Adipocyte (in vitro differentiated cells): Measurements from ENCODE around the gene TMEM219.
A peak's percentile ranks its signal among the peaks of the same experiment; 100 is the strongest.

Experiments
- DNase-seq: peaks from one replicate; pipeline ENCODE4 v3.0.0-alpha.2; 2015; ENCODE audit warnings: low read depth
- H3K27me3 ChIP-seq: replicated peaks from 2 replicates; pipeline ENCODE4 v1.7.0; 2013; ENCODE audit warnings: mild to moderate bottlenecking, low read length, moderate library complexity; ENCODE audit not compliant: control insufficient read depth, insufficient read depth
- H3K36me3 ChIP-seq: 2 replicates; pipeline ENCODE4 v1.7.0; 2013; ENCODE audit warnings: low read length, mild to moderate bottlenecking, moderate library complexity; ENCODE audit not compliant: control insufficient read depth, insufficient read depth, severe bottlenecking
- H3K4me1 ChIP-seq: 2 replicates; pipeline ENCODE4 v1.7.0; 2013; ENCODE audit warnings: mild to moderate bottlenecking, low read length, moderate library complexity; ENCODE audit not compliant: control insufficient read depth, insufficient read depth
- H3K4me3 ChIP-seq: 2 replicates; pipeline ENCODE4 v1.7.0; 2013; ENCODE audit warnings: mild to moderate bottlenecking, low read length, moderate library complexity
- H3K9ac ChIP-seq: 2 replicates; pipeline ENCODE4 v1.7.0; 2013; ENCODE audit warnings: mild to moderate bottlenecking, low read length, moderate library complexity
- H3K9me3 ChIP-seq: 2 replicates; pipeline ENCODE4 v1.7.0; 2013; ENCODE audit warnings: mild to moderate bottlenecking, low read length, moderate library complexity; ENCODE audit not compliant: control insufficient read depth

TMEM219 gene, protein sequence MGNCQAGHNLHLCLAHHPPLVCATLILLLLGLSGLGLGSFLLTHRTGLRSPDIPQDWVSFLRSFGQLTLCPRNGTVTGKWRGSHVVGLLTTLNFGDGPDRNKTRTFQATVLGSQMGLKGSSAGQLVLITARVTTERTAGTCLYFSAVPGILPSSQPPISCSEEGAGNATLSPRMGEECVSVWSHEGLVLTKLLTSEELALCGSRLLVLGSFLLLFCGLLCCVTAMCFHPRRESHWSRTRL

DNA sequence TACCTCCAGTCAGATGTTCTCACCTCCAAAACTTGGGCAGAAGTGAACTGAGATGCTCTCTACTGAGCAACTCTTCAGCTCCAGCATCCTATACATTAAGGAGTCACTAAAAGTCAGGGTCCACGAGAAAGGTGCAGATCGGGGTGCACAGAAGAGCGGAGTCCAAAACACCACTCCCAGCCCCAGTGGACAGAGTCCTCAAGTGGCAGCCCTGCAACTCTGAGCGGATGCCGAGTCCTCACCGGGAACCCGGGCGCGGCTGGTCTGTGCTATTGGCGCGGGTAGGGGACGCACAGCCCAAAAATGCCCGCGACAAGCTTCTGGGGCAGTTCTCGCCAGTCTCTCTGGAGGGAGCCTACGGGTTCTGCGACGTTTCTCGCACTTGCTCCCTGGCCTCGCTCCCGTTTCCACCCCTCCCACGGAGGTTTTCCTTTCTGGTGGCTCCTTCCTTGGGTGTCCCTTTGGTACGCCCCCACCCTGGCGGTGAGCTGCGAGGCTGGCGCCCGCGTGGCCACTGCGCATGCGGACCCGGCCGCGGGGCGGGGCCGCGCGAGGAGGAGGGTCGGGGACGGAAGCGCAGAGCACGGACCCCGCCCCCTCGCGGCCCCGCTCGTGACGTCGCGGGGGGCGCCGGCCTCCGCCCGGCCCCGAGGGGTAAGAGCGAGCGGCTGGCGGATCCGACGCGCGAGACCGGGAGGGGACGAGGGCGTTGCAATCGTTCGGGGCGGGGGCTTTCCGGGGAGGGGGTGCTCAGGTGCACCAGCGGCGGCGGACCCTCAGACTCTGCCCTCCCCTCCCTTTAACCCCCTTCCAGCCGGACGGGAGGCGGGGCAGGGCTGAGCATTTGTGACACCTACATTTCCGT is at the start of gene TMEM219:
Gene TMEM219 (plus strand): TSS at position 601 of the 865 bp plus-strand sequence. CDS start 1,065 bp downstream, outside the sequence.
- Histone ChIP-seq H3K4me3 (peak within 1 kb of the TSS; percentile 99), H3K4me1 (peaks cover 14% of the 10 kb centered on the region), H3K27me3 (no peaks in the 10 kb centered on the region), H3K9me3 (no peaks in the 10 kb centered on the region), H3K36me3 (no peaks in the 10 kb centered on the region), H3K9ac (peak within 1 kb of the TSS; percentile 100)
- peak; percentile 95 for DNase-seq

DNA sequence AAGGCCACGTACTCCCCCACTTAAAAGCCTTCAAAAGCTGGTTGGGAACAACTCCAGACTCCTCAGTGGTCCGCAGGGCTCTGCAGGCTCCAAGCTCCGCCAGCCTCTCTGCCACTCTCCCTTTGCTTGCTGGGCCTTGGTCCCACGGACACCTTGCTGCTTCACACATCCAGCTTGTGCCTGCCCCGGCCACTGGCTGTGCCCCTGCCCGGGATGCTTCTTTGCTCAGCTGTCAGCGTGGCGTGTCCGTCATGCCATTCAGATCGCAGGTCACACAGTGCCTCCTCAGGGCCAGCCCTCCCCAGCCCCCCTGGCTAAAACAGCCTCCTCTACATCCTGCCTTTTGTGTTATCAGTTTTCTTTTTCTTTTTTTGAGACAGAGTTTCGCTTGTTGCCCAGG is 49.8 kb upstream of the TMEM219 start:
- Histone ChIP-seq H3K9me3 (no peaks in the 10 kb centered on the region), H3K36me3 (peaks cover 11% of the 10 kb centered on the region), H3K4me3 (no peak overlapping the region), H3K27me3 (no peaks in the 10 kb centered on the region), H3K9ac (no peak overlapping the region), H3K4me1 (peaks cover 7% of the 10 kb centered on the region)
- no peak for DNase-seq

DNA sequence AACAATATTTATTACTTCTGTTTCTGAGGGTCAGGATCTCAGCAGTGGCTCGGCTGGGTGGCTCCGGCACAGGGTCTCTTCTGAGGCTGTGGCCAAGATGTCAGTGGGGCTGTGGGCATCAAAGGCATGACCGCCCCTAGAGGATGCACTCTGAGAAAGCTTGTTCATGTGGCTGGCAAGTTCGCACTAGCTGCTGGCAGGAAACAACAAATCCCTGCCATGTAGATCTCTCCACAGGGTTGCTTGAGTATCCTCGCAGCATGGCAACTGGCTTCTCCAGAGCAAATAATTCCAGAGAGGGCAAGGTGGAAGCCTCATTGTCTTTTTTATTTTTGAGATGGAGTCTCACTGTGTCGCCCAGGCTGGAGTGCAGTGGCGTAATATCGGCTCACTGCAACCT is 48.4 kb upstream of the TMEM219 start:
- H3K27me3 ChIP-seq: no peaks in the 10 kb centered on the region
- H3K36me3 ChIP-seq: peaks cover 17% of the 10 kb centered on the region
- DNase-seq: no peak
- peaks cover 7% of the 10 kb centered on the region for H3K4me1 ChIP-seq
- H3K9ac ChIP-seq: no peak overlapping the region
- no peak overlapping the region for H3K4me3 ChIP-seq
- H3K9me3 ChIP-seq: no peaks in the 10 kb centered on the region

DNA sequence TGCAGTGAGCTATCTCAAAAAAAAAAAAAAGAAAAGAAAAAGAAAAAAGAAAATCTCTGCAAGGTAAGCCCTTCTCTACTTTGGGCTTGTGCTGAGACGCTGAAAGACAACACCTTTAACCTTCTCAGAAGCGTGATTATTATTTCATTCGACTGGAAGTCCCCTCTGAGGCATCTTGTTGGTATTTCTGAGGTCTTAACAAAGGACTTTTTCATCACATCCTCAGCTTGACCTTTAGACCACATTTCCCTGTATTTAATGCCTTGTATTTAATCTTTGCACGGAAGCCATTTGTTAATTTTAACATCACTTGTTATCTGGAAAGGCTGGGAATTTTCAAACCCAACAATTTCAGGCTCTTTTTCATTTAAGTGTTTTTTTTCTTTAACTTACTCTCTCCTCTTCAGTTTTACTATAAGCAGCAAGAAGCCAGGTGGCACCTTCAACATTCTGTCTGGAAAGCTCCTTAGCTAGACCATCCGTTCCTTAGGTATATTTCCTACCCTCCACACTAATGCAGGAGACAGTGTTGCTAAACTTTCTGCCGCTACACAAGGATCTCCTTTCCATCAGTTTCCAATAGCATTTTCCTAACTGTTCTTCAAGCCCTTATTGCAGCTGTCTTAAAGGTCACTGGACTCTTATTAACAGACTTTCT is 46.2 kb upstream of the TMEM219 start:
- DNase-seq: no peak
- Histone ChIP-seq H3K9ac (no peak overlapping the region), H3K9me3 (no peaks in the 10 kb centered on the region)

DNA sequence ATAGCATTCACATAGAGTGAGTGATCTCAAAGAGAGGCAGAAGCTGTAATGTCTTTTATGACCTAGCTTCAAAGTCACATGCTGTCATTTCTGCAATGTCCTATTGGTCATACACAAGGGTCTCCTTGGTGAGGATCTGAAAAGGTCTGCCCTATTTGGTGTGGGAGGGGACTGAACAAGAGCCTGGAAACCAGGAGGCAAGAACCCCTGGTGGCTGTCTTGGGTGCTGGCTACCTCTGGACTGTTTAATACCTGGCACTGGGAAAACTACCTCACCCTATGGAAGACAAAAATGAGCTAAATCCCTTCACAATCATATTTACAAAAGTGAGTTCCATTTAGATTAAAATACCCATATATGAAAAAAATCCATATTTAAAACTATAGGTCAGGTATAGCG is 44.9 kb upstream of the TMEM219 start:
- Histone ChIP-seq H3K4me1 (no peaks in the 10 kb centered on the region), H3K9ac (no peak overlapping the region), H3K36me3 (peaks cover 41% of the 10 kb centered on the region), H3K4me3 (no peak overlapping the region), H3K27me3 (no peaks in the 10 kb centered on the region), H3K9me3 (no peaks in the 10 kb centered on the region)
- no peak for DNase-seq

More for the DNA sequence above, 46.2 kb upstream of the TMEM219 start:
- Histone ChIP-seq H3K36me3 (peaks cover 34% of the 10 kb centered on the region), H3K4me3 (no peak overlapping the region), H3K4me1 (no peaks in the 10 kb centered on the region), H3K27me3 (no peaks in the 10 kb centered on the region)

DNA sequence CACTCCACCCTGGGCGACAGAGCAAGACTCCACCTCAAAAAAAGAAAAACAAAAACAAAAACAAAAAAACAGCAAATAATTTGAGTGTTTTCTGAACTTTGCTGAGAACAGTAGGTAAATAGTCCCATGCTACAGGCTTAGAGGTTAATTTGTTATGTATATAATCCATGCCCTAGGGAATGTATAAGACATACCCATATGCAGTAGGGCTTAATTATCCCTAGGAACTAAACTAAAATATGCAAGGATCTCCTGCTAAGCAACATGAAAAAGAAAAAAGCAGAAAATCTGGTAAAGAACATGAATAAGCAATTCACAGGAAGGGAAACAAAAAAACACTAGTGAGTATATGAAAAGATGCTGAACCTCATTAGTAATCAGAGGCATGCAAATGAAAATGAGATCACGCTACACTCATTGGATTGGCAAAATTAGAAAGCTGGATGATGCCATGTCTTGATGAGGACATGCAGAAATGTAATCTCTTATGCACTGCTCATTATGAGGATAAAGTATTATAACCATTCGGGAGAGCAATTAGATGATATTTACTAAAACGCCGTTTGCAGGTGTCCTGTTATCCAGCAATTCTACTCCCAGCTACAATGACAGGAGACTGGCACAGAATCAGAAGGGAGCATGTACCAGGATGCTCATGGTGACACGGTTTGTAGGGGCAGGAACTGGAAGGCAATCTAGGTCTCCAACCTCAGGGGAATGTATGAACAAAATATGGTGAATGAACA is 41.4 kb upstream of the TMEM219 start:
- no peaks in the 10 kb centered on the region for H3K9me3 ChIP-seq
- no peak for DNase-seq
- H3K4me3 ChIP-seq: no peak overlapping the region
- H3K36me3 ChIP-seq: peaks cover 42% of the 10 kb centered on the region
- no peak overlapping the region for H3K9ac ChIP-seq
- H3K4me1 ChIP-seq: peaks cover 4% of the 10 kb centered on the region
- H3K27me3 ChIP-seq: no peaks in the 10 kb centered on the region

DNA sequence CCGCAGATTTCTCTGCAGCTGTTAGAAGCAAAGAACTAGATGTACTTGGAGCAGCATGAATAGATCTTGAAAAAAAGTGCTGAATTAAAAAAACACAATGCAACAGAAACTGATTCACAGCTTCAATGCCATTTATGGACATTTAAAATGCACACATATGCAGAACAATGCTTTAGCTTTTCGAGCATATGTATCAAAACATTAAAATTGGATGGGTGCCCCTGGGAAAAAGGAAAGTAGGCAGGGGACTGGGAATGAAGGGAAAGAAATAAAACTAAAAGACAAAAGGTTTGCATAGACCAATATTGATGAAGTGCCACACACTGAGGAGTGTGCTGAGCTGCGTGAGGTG is 40.9 kb upstream of the TMEM219 start:
- no peaks in the 10 kb centered on the region for H3K27me3 ChIP-seq
- H3K36me3 ChIP-seq: peaks cover 42% of the 10 kb centered on the region
- DNase-seq: no peak
- peaks cover 4% of the 10 kb centered on the region for H3K4me1 ChIP-seq
- no peaks in the 10 kb centered on the region for H3K9me3 ChIP-seq
- H3K9ac ChIP-seq: no peak overlapping the region
- H3K4me3 ChIP-seq: no peak overlapping the region

DNA sequence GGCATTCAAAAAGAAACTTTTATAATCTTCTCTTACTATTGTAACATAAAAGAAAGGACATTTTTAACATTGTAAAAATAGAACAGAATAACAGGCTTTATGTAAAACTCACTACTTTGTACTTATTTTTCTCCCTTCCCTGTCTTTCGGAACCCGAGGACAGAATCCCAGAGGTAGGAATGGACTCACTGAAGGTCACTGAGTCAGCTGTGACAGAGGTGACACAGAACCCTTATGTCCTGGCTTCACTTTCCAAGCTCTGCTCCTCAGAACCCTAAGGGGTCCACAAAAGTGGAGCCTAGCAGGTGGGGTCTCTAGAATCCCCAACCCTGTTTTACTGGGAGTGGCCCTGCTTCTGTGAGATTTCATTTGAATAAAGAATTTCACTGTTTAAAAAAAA is 39.6 kb upstream of the TMEM219 start:
- no peaks in the 10 kb centered on the region for H3K27me3 ChIP-seq
- no peaks in the 10 kb centered on the region for H3K9me3 ChIP-seq

DNA sequence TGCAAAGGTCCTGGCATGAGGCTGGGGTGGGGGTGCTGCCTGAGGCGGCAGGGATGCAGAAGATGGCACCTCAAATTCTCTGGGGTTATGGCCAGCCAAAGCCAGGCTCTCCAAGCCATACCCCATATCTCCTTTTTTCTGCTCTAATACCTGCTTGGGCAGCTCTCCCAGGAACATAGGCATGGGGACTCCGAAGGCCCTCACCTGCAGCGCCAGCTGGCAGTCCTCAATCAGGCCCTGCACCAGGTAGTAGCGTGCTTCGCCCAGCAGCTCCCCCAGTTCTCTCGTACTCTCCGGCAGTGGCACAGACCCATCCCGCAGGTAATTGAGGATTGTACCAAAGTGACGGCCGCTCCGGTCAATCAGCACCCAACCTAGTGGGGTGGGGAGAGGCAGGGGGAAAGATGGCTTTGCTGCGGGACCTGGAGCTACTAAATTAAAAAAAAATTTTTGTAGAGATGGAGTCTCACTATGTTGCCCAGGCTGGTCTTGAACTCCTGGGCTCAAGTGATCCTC is 38.8 kb upstream of the TMEM219 start:
- peaks cover 16% of the 10 kb centered on the region for H3K4me1 ChIP-seq
- peaks cover 37% of the 10 kb centered on the region for H3K36me3 ChIP-seq
- no peak for DNase-seq
- H3K9me3 ChIP-seq: no peaks in the 10 kb centered on the region
- no peak overlapping the region for H3K9ac ChIP-seq
- H3K4me3 ChIP-seq: no peak overlapping the region
- H3K27me3 ChIP-seq: no peaks in the 10 kb centered on the region

More for the DNA sequence above, 39.6 kb upstream of the TMEM219 start:
- no peak overlapping the region for H3K4me3 ChIP-seq
- no peak overlapping the region for H3K9ac ChIP-seq
- peaks cover 42% of the 10 kb centered on the region for H3K36me3 ChIP-seq
- peaks cover 14% of the 10 kb centered on the region for H3K4me1 ChIP-seq
- no peak for DNase-seq

DNA sequence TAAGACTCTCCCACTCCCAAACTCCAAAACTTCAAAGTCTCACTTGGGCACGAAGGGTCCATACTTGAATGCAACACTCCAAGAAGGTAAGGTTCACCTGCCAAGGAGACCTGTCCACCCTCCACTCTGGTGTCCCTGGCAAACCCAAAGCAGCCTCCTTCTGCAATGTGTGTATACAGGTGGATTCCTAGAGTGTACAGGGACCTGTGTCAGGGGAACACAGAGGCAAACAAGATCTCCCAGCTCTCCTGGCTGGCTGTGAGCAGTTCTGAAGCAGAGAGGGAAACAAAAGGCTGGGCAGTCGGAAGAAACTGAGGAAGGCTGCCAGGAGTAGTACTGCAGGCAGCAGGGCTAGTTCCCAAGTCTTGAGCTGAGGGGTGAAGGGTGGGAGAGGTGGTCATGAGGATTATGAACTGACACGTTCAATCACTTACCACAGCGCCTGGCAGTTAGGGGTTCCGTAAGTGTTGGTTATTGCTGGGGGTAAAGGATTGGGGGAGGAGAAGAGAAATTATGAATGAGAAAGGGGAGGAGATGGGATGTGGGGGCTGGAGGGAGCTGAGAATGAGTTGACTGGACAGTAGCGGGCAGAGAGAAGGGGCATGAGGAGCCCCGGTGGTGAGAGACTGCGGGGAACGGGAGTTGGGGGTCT is 36.6 kb upstream of the TMEM219 start:
- no peaks in the 10 kb centered on the region for H3K9me3 ChIP-seq
- H3K36me3 ChIP-seq: peaks cover 24% of the 10 kb centered on the region
- peak overlapping the region; percentile 89 for H3K9ac ChIP-seq
- peak overlapping the region; percentile 76 for H3K4me3 ChIP-seq
- peaks cover 16% of the 10 kb centered on the region for H3K4me1 ChIP-seq
- no peaks in the 10 kb centered on the region for H3K27me3 ChIP-seq
- DNase-seq: peak; percentile 35
